Dermis microvascular lymphatic vessel endothelial cell (primary cell): ENCODE data around the gene PPP2R3A. TPM values are rescaled to one million over a fixed set of nuclear protein-coding genes. Genes with fewer than 3 reads are reported as not detected.
"Not testable (repeated sequence)": the region's sequence is repeated elsewhere in the genome, so short reads cannot be mapped to it uniquely, and the experiment has no call there.

ENCODE experiments used
- DNase-seq, 2 donors: peaks; one replicate each; pipeline versions ENCODE4 v3.0.0 to v3.0.0-alpha.2; 2010; ENCODE audit warnings: low read depth in 2 of 2
- total RNA-seq: library from RNA; depleted of rRNA; stranded (reverse); fragments of >200 nt; gene quantifications from 2 replicates; pipeline ENCODE4 v1.2.1, GENCODE V29; 2014

The PPP2R3A gene
- total RNA-seq, 1 donor from 2014 or later: 4.5 TPM

DNA sequence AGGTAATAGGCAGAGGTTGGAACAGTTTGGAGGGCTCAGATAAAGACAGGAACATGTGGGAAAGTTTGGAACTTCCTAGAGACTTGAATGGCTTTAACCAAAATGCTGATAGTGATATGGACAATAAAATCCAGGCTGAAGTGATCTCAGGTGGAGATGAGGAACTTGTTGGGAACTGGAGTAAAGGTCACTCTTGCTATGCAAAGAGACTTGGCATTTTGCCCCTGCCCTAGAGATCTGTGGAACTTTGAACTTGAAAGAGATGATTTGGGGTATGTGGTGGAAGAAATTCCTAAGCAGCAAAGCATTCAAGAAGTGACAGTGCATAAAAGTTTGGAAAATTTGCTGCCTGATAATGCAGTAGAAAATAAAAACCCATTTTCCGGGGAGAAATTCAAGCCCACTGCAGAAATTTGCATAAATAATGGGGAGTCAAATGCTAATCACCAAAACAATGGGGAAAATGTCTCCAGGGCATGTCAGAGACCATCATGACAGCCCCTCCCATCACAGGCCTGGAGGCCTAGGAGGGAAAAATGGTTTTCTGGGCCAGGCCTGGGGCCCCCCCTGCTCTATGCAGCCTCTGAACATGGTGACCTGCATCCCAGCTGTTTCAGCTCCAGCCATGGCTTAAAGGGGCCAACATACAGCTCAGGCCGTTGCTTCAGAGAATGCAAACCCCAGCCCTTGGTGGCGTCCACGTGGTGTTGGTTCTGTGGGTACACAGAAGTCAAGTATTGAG is 118.3 kb downstream of the PPP2R3A start:
- not testable (repeated sequence) for DNase-seq

- not testable (repeated sequence) for DNase-seq
Observed at GRCh38 chr3:136085067-136085466, 119.5 kb downstream of the PPP2R3A start.

- peak; percentile 28 to 68 for DNase-seq
Observed at GRCh38 chr3:136093771-136094170, 128.2 kb downstream of the PPP2R3A start.

DNA sequence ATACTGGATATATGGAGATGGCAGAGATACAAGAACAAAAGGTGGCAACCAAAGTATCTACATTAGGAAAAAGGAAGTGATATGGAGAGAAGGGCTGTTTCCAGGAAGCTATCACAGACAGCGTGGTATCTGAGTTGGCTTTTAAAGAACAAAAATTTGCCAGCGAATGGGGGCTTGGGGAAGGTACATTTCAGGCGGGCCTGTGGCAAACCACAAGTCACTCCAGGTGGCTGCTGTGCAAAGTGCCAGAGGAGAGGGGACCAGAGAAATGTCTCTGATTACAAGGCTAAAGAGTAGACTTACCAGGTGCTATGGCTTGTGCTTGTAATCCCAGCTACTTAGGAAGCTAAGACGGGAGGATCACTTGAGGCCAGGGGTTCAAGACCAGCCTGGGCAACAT is 139.5 kb downstream of the PPP2R3A start:
- no peak for DNase-seq

DNA sequence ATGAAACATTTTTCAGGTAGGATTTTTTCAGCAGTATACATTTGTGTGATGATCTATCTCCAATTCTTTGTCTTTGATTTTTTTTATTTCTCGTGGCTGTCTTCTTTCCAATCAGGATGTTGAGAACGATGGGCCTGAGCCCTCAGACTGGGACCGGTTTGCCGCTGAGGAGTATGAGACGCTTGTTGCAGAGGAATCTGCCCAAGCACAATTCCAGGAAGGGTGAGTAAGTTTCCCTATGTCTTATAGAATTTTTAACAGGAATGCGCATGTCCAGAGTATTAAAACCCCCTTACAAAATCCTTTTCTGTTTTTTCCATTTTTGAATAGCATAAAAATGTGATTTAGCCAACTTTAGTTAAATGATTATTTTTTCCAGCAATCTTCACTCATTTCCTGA is 140.6 kb downstream of the PPP2R3A start:
- peak in 1 of 2 donors; percentile 82 for DNase-seq

- no peak for DNase-seq
Observed at GRCh38 chr3:136109499-136109898, 144.0 kb downstream of the PPP2R3A start.

- no peak for DNase-seq
Observed at GRCh38 chr3:136110481-136110880, 145.0 kb downstream of the PPP2R3A start.

DNA sequence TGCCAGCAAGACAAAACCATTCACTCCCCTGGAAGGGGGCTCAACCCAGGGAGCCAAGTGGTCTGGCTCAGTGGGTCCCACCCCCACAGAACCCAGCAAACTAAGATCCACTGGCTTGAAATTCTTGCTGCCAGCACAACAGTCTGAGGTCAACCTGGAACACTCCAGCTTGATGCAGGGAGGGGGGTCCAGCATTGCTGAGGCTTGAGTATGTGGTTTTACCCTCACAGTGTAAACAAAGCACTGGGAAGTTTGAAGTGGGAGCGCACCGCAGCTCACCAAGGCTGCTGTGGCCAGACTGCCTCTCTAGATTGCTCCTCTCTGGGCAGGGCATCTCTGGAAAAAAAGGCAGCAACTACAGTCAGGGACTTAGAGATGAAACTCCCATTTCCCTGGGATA is 148.9 kb downstream of the PPP2R3A start:
- no peak for DNase-seq

GRCh38 chr3:136119332-136119731 is 153.8 kb downstream of the PPP2R3A start:
- not testable (repeated sequence) for DNase-seq

DNA sequence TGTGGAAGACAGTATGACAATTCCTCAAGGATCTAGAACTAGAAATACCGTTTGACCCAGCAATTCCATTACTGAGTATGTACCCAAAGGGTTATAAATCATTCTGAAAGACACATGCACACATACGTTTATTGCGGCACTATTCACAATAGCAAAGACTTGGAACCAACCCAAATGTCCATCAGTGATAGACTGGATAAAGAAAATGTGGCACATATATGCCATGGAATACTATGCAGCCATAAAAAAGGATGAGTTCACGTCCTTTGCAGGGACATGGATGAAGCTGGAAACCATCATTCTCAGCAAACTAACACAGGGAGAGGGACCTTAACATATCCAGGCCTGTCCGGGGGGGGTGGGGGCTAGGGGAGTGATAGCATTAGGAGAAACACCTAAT is 154.3 kb downstream of the PPP2R3A start:
- DNase-seq: not testable (repeated sequence)

GRCh38 chr3:136120373-136121348 is 155.1 kb downstream of the PPP2R3A start:
- no peak for DNase-seq

GRCh38 chr3:136122006-136122405 is 156.5 kb downstream of the PPP2R3A start:
- no peak for DNase-seq

DNA sequence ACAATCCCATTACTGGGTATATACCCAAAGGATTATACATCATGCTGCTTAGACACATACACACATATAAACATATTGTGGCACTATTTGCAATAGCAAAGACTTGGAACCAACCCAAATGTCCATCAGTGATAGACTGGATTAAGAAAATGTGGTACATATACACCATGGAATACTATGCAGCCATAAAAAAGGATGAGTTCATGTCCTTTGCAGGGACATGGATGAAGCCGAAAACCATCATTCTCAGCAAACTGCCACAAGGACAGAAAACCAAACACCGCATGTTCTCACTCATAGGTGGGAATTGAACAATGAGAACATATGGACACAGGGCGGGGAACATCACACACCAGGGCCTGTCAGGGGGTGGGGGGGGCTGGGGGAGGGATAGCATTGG is 166.1 kb downstream of the PPP2R3A start:
- DNase-seq: not testable (repeated sequence)

- DNase-seq: no peak
Observed at GRCh38 chr3:136134091-136134490, 168.6 kb downstream of the PPP2R3A start.

- no peak for DNase-seq
Observed at GRCh38 chr3:136135039-136135802, 169.7 kb downstream of the PPP2R3A start.

DNA sequence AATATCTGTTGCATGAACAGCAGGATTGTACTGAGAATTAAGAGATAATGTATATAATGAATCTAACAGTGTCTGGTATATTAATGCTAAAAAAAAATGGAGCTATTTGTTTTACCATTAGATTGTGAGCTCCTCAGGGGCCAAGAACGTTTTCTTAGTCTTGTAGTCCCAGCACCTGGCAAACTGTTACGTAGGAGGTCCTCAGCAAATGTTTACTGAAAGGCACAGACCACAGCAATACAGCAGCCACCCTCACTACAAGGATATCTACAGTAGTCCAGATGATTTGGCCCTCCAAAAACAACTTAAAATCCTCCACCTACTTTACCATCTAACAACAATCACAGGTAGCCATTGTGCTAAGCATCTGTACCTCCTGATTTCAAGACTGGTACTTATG is 170.9 kb downstream of the PPP2R3A start:
- DNase-seq: no peak

- no peak for DNase-seq
Observed at GRCh38 chr3:136141291-136141785, 175.8 kb downstream of the PPP2R3A start.

DNA sequence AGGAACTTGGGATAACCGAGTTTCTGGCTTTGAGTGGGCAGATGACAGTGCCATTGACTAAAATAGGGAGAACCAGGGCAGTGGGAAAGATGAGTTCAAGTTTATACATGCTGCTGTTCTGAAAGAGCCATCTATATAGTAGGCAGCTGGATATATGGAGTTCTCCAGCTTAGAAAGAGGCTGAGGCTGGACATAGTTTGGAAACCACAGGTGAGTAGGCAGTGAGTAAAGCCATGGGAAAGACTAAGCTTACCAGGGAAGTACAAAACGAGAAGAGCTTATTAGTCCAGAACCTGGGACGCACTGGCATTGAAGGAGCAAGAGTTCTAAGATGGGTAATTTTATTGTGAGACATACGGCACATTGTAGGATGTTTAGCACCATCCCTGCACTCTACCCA is 176.4 kb downstream of the PPP2R3A start:
- no peak for DNase-seq

DNA sequence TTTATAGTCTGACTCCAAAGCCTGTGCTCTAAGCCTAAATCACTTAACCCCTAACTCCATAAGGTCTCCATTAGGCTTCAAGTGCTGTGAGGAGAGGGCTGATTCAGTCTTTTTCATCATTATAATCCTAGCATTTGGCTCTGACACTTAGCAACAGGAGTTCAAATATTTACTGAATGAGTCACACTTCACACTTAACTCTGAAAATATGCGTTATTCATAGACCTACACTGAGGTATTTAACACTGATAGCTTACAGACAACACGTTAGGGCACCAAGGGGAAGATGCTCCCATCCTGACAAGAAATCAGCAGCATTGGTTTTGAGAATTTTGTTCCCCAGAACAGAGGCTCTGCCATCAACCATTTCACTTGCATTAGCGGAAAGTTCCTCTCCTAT is 177.1 kb downstream of the PPP2R3A start:
- DNase-seq: peak; percentile 81 to 89

DNA sequence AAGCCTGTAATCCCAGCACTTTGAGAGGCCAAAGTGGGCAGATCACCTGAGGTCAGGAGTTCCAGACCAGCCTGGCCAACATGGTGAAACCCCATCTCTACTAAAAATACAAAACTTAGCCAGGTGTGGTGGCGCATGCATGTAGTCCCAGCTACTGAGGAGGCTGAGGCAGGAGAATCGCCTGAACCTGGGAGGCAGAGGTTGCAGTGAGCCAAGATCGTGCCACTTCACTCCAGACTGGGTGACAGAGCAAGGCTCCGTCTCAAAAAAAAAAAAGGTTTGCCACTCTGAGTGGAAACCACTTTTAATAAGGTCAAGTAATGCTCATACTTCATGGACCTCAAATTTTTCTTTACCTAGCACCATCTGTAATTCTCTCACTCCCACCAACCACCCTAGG is 178.9 kb downstream of the PPP2R3A start:
- not testable (repeated sequence) for DNase-seq

GRCh38 chr3:136146981-136147729 is 181.6 kb downstream of the PPP2R3A start:
- DNase-seq: no peak
